Activated CD4-positive, alpha-beta T cell treated with anti-CD3 and anti-CD28 coated beads, Interleukin-2, amount 50 U/mL, for 4 hours (primary cell): ENCODE data around the gene DNMT1.
A peak's percentile ranks its signal among the peaks of the same experiment; 100 is the strongest.

Source experiments
- DNase-seq, 2 experiments: peaks; one replicate each; pipeline ENCODE4 v3.0.0-alpha.2; 2020

Gene DNMT1

GRCh38 chr19:10137751-10138682, 56.7 kb downstream of the DNMT1 start:
- DNase-seq = no peak

GRCh38 chr19:10136936-10137335, 57.8 kb downstream of the DNMT1 start:
- DNase-seq = no peak

- DNase-seq = no peak
Measured at GRCh38 chr19:10135551-10136334, 59.0 kb downstream of the DNMT1 start.

- no peak for DNase-seq
Measured at GRCh38 chr19:10134040-10134439, 60.7 kb downstream of the DNMT1 start.

- DNase-seq = no peak
Measured at GRCh38 chr19:10133596-10133995, 61.2 kb downstream of the DNMT1 start.

- no peak for DNase-seq
Measured at GRCh38 chr19:10132905-10133304, 61.8 kb downstream of the DNMT1 start.

- DNase-seq = no peak
Measured at GRCh38 chr19:10126213-10126639, 68.5 kb downstream of the DNMT1 start.

GRCh38 chr19:10124429-10124828, 70.3 kb downstream of the DNMT1 start:
- no peak for DNase-seq

GRCh38 chr19:10122045-10122444, 72.7 kb downstream of the DNMT1 start:
- no peak for DNase-seq

GRCh38 chr19:10120538-10121189, 74.1 kb downstream of the DNMT1 start:
- DNase-seq = no peak

GRCh38 chr19:10118960-10119359, 75.8 kb downstream of the DNMT1 start:
- no peak for DNase-seq

- DNase-seq = no peak
Measured at GRCh38 chr19:10116866-10117616, 77.7 kb downstream of the DNMT1 start.

- DNase-seq = no peak
Measured at GRCh38 chr19:10116085-10116865, 78.5 kb downstream of the DNMT1 start.

GRCh38 chr19:10115392-10116084, 79.2 kb downstream of the DNMT1 start:
- DNase-seq = no peak

- no peak for DNase-seq
Measured at GRCh38 chr19:10114651-10115391, 79.9 kb downstream of the DNMT1 start.

- no peak for DNase-seq
Measured at GRCh38 chr19:10113964-10114650, 80.6 kb downstream of the DNMT1 start.

GRCh38 chr19:10113592-10113963, 81.2 kb downstream of the DNMT1 start:
- no peak for DNase-seq

GRCh38 chr19:10112895-10113591, 81.7 kb downstream of the DNMT1 start:
- peak; percentile 64 to 69 for DNase-seq
